HCT116 (cell line): ENCODE measurements around the gene TFCP2. TPM values are rescaled to one million over a fixed set of nuclear protein-coding genes. Genes with fewer than 3 reads are reported as not detected.

Experiments
- ATAC-seq: fragments of 200-7000 bp; cut with Tn5 transposase; 2 replicates; pipeline ENCODE4 v1.9.1; 2020; ENCODE audit warnings: mild to moderate bottlenecking, moderate library complexity
- BruUV-seq: library from RNA; stranded (reverse); fragments of 400-500 nt; replicated peaks from 2 replicates; lab custom pipeline; 2021; lab: Mats Ljungman, UMichigan
- CTCF ChIA-PET: fragments of 300-600 bp; sonication (Branson Sonifier 250); formaldehyde crosslinking; loops from one replicate; lab custom pipeline; 2021; ENCODE audit warnings: antibody characterized with exemption; lab: Charles Lee
- POLR2A ChIA-PET: fragments of 300-600, 350-600 bp; sonication (Branson Sonifier 250); formaldehyde crosslinking; loops from one replicate; lab custom pipeline; 2021; ENCODE audit warnings: antibody characterized with exemption; lab: Charles Lee
- RAD21 ChIA-PET, 2 experiments: fragments of 300-600 bp; sonication (Branson Sonifier 250); formaldehyde crosslinking; loops; one replicate each; lab custom pipeline; 2023; ENCODE audit warnings: low total read pairs in 2 of 2; ENCODE audit not compliant: uncharacterized antibody in 2 of 2, unreplicated experiment in 2 of 2, low non-redundant PET in 1 of 2; lab: Charles Lee
- DNase-seq: peaks from one replicate; pipeline ENCODE4 v3.0.0-alpha.2; 2010; ENCODE audit warnings: low read depth, low spot score
- H2AFZ ChIP-seq: fragments of 200-600 bp; shearing (Covaris generic), sonication (generic); 2 replicates; pipeline ENCODE4 v1.6.1; 2017; ENCODE audit warnings: low read depth, mixed run types, mixed read lengths, antibody characterized with exemption, low read length; ENCODE audit not compliant: poor library complexity, severe bottlenecking
- H3K27ac ChIP-seq: 2 replicates; pipeline ENCODE4 v1.5.1; 2012; ENCODE audit warnings: low read depth, low read length
- H3K27me3 ChIP-seq: fragments of 200-600 bp; sonication (generic); 2 replicates; pipeline ENCODE4 v1.6.1; 2016; ENCODE audit warnings: mixed run types, low read length, mixed read lengths; ENCODE audit not compliant: insufficient read depth
- H3K36me3 ChIP-seq, 2 experiments: fragments of 200-500 bp in 1 of 2; fragments of 200-600 bp in 1 of 2; sonication (Bioruptor generic) in 1 of 2; sonication (generic) in 1 of 2; 2 replicates each; pipeline versions ENCODE4 v1.5.1 to v1.6.1; 2014 to 2016; ENCODE audit warnings: low read length in 2 of 2, inconsistent platforms in 1 of 2, mixed read lengths in 1 of 2, mixed run types in 1 of 2; ENCODE audit not compliant: insufficient read depth in 2 of 2, control insufficient read depth in 1 of 2
- H3K4me1 ChIP-seq, 2 experiments: fragments of 200-600 bp in 1 of 2; sonication (generic) in 1 of 2; 2 replicates each; pipeline versions ENCODE4 v1.5.1 to v1.6.1; 2012 to 2017; ENCODE audit warnings: low read length in 2 of 2, inconsistent platforms in 1 of 2, mild to moderate bottlenecking in 1 of 2, mixed read lengths in 1 of 2, mixed run types in 1 of 2, moderate library complexity in 1 of 2; ENCODE audit not compliant: insufficient read depth in 2 of 2, control insufficient read depth in 1 of 2
- H3K4me2 ChIP-seq: fragments of 200-600 bp; sonication (generic); 2 replicates; pipeline ENCODE4 v1.6.1; 2017; ENCODE audit warnings: mixed run types, low read length, mixed read lengths
- H3K4me3 ChIP-seq, 2 experiments: fragments of 200-600 bp in 1 of 2; sonication (generic) in 1 of 2; replicated peaks in 1 of 2; 2 replicates each; pipeline ENCODE4 v1.5.1; 2011 to 2016; ENCODE audit warnings: low read length in 2 of 2, control low read depth in 1 of 2, low read depth in 1 of 2, mild to moderate bottlenecking in 1 of 2, mixed read lengths in 1 of 2, mixed run types in 1 of 2
- H3K79me2 ChIP-seq: fragments of 200-600 bp; sonication (generic); 2 replicates; pipeline ENCODE4 v1.6.1; 2017; ENCODE audit warnings: mild to moderate bottlenecking, mixed run types, low read length, moderate library complexity, mixed read lengths; ENCODE audit not compliant: insufficient read depth
- H3K9ac ChIP-seq: fragments of 200-600 bp; sonication (generic); 2 replicates; pipeline ENCODE4 v1.6.1; 2016; ENCODE audit warnings: low read length, mixed read lengths
- H3K9me2 ChIP-seq: fragments of 200-600 bp; sonication (generic), shearing (Covaris generic); 2 replicates; pipeline ENCODE4 v1.6.1; 2017; ENCODE audit warnings: mixed run types, mild to moderate bottlenecking, moderate library complexity; ENCODE audit not compliant: insufficient read depth
- H3K9me3 ChIP-seq, 2 experiments: fragments of 200-500 bp in 1 of 2; fragments of 200-600 bp in 1 of 2; sonication (Bioruptor generic) in 1 of 2; sonication (generic) in 1 of 2; 2 replicates each; pipeline ENCODE4 v1.6.1; 2014 to 2017; ENCODE audit warnings: low read length in 2 of 2, mixed read lengths in 2 of 2, inconsistent platforms in 1 of 2, low read depth in 1 of 2, mild to moderate bottlenecking in 1 of 2, mixed run types in 1 of 2, moderate library complexity in 1 of 2; ENCODE audit not compliant: control insufficient read depth in 1 of 2, insufficient read depth in 1 of 2
- H4K20me1 ChIP-seq: fragments of 200-600 bp; sonication (generic), shearing (Covaris generic); 2 replicates; pipeline ENCODE4 v1.6.1; 2017; ENCODE audit warnings: mixed run types, mild to moderate bottlenecking, moderate library complexity; ENCODE audit not compliant: insufficient read depth
- EGR1 ChIP-seq: IDR thresholded peaks from 2 replicates; pipeline ENCODE4 v1.6.1; 2012; ENCODE audit warnings: low read depth
- ELF1 ChIP-seq: IDR thresholded peaks from 2 replicates; pipeline ENCODE4 v1.6.1; 2012; ENCODE audit warnings: low read depth, borderline replicate concordance
- EZH2 ChIP-seq: fragments of 200-600 bp; sonication (generic); IDR thresholded peaks from 2 replicates; pipeline ENCODE4 v1.6.1; 2017; ENCODE audit warnings: antibody characterized with exemption, mixed run types
- EZH2phosphoT487 ChIP-seq: fragments of 200-600 bp; IDR thresholded peaks from 2 replicates; pipeline ENCODE4 v1.6.1; 2018; ENCODE audit warnings: antibody characterized with exemption, borderline replicate concordance
- JUND ChIP-seq: IDR thresholded peaks from 2 replicates; pipeline ENCODE4 v1.6.1; 2012
- POLR2A ChIP-seq: IDR thresholded peaks from 2 replicates; pipeline ENCODE4 v1.7.0; 2011; ENCODE audit warnings: borderline replicate concordance; ENCODE audit not compliant: insufficient read depth, insufficient read length; ENCODE audit errors: extremely low read depth
- RAD21 ChIP-seq: IDR thresholded peaks from 2 replicates; pipeline ENCODE4 v1.6.1; 2012; ENCODE audit warnings: low read depth, mild to moderate bottlenecking
- REST ChIP-seq: IDR thresholded peaks from 2 replicates; pipeline ENCODE4 v1.6.1; 2012; ENCODE audit warnings: low read depth
- SIN3A ChIP-seq: IDR thresholded peaks from 2 replicates; pipeline ENCODE4 v1.6.1; 2012; ENCODE audit warnings: low read depth
- SRF ChIP-seq: IDR thresholded peaks from 2 replicates; pipeline ENCODE4 v1.6.1; 2012; ENCODE audit warnings: low read depth
- TCF7L2 ChIP-seq: IDR thresholded peaks from 2 replicates; pipeline ENCODE4 v1.7.0; 2011; ENCODE audit warnings: borderline replicate concordance, inconsistent platforms; ENCODE audit not compliant: insufficient read depth, insufficient read length; ENCODE audit errors: extremely low read depth
- YY1 ChIP-seq: IDR thresholded peaks from 2 replicates; pipeline ENCODE4 v1.6.1; 2011; ENCODE audit warnings: low read length, low read depth, moderate library complexity, mild to moderate bottlenecking; ENCODE audit not compliant: insufficient replicate concordance; ENCODE audit errors: extremely low read depth
- ZNF274 ChIP-seq: fragments of 200-500 bp; sonication (Bioruptor generic); IDR thresholded peaks from 2 replicates; pipeline ENCODE4 v1.6.1; 2014; ENCODE audit warnings: mild to moderate bottlenecking, low read depth, low read length, inconsistent platforms
- intact Hi-C: fragments of 100-400 bp; cut with micrococcal nuclease; formaldehyde crosslinking; loops from 2 replicates; pipeline ENCODE4 v1.10.0; 2022
- total RNA-seq: library from RNA; stranded (reverse); gene quantifications from one replicate; pipeline ENCODE4 v1.2.1, GENCODE V29; 2021; ENCODE audit not compliant: unreplicated experiment
- TF ChIP-seq, protein P1 (sequence below): IDR thresholded peaks from 2 replicates; pipeline ENCODE4 v1.6.1; 2011; ENCODE audit warnings: mild to moderate bottlenecking, low read length, moderate library complexity; ENCODE audit not compliant: insufficient replicate concordance; ENCODE audit errors: extremely low read depth
- TF ChIP-seq, protein P2 (sequence below): IDR thresholded peaks from 2 replicates; pipeline ENCODE4 v1.6.1; 2012
- TF ChIP-seq, protein P3 (sequence below), 3 experiments: fragments of 200-600 bp in 1 of 3; sonication (generic) in 1 of 3; IDR thresholded peaks in 2 of 3; conservative IDR thresholded peaks in 1 of 3; 2 replicates each; pipeline ENCODE4 v1.5.1; 2012 to 2017; ENCODE audit warnings: low read depth in 2 of 3, low read length in 2 of 3, antibody characterized with exemption in 1 of 3, borderline replicate concordance in 1 of 3, control low read depth in 1 of 3, mild to moderate bottlenecking in 1 of 3, mixed read lengths in 1 of 3, mixed run types in 1 of 3, moderate library complexity in 1 of 3; ENCODE audit not compliant: insufficient read depth in 1 of 3

The TFCP2 gene
- total RNA-seq, 1 experiment from 2014 or later, result 31.6 TPM

- no peak overlapping the region for H3K4me2 ChIP-seq
- no peak overlapping the region for H3K4me3 ChIP-seq
- RAD21 ChIA-PET, result no interaction called here
- no peaks in the 10 kb centered on the region for H3K36me3 ChIP-seq
- POLR2A ChIA-PET, result no interaction called here
- no peak overlapping the region for H2AFZ ChIP-seq
- H3K9me2 ChIP-seq, result no peaks in the 10 kb centered on the region
- H3K4me1 ChIP-seq, result peaks cover 7 to 15% of the 10 kb centered on the region in 2 experiments
- DNase-seq (no peak), ATAC-seq (no peak)
- H4K20me1 ChIP-seq, result no peaks in the 10 kb centered on the region
- H3K27ac ChIP-seq, result no peak overlapping the region
- H3K79me2 ChIP-seq, result no peaks in the 10 kb centered on the region
- H3K9me3 ChIP-seq, result no peaks in the 10 kb centered on the region
- BruUV-seq, result no TSS peak
- no peaks in the 10 kb centered on the region for H3K27me3 ChIP-seq
- intact Hi-C loops, result no loop called here
- TF ChIP-seq, protein P1, sequence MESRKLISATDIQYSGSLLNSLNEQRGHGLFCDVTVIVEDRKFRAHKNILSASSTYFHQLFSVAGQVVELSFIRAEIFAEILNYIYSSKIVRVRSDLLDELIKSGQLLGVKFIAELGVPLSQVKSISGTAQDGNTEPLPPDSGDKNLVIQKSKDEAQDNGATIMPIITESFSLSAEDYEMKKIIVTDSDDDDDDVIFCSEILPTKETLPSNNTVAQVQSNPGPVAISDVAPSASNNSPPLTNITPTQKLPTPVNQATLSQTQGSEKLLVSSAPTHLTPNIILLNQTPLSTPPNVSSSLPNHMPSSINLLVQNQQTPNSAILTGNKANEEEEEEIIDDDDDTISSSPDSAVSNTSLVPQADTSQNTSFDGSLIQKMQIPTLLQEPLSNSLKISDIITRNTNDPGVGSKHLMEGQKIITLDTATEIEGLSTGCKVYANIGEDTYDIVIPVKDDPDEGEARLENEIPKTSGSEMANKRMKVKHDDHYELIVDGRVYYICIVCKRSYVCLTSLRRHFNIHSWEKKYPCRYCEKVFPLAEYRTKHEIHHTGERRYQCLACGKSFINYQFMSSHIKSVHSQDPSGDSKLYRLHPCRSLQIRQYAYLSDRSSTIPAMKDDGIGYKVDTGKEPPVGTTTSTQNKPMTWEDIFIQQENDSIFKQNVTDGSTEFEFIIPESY, result no peak
- TF ChIP-seq EGR1 (no peak), TCF7L2 (no peak), REST (no peak), YY1 (no peak), POLR2A (no peak), ZNF274 (no peak), EZH2phosphoT487 (no peak), RAD21 (no peak), SRF (no peak), JUND (no peak), SIN3A (no peak), ELF1 (no peak), EZH2 (no peak)
- TF ChIP-seq, protein P2, sequence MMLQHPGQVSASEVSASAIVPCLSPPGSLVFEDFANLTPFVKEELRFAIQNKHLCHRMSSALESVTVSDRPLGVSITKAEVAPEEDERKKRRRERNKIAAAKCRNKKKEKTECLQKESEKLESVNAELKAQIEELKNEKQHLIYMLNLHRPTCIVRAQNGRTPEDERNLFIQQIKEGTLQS, result no peak
- TF ChIP-seq, protein P3, sequence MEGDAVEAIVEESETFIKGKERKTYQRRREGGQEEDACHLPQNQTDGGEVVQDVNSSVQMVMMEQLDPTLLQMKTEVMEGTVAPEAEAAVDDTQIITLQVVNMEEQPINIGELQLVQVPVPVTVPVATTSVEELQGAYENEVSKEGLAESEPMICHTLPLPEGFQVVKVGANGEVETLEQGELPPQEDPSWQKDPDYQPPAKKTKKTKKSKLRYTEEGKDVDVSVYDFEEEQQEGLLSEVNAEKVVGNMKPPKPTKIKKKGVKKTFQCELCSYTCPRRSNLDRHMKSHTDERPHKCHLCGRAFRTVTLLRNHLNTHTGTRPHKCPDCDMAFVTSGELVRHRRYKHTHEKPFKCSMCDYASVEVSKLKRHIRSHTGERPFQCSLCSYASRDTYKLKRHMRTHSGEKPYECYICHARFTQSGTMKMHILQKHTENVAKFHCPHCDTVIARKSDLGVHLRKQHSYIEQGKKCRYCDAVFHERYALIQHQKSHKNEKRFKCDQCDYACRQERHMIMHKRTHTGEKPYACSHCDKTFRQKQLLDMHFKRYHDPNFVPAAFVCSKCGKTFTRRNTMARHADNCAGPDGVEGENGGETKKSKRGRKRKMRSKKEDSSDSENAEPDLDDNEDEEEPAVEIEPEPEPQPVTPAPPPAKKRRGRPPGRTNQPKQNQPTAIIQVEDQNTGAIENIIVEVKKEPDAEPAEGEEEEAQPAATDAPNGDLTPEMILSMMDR (IDR thresholded peaks at IDR 0.05 in 2 of 3, conservative IDR thresholded peaks at IDR 0.05 in 1 of 3; ENCODE audit: borderline replicate concordance in 1 of 3, insufficient read depth in 1 of 3, low read depth in 2 of 3, low read length in 2 of 3), result no peak
- CTCF ChIA-PET, result no interaction called here
- no peak overlapping the region for H3K9ac ChIP-seq
Observed at GRCh38 chr12:51197736-51198567, 25.0 kb upstream of the TFCP2 start.
